Activated CD4-positive, alpha-beta T cell treated with anti-CD3 and anti-CD28 coated beads, Interleukin-10, Interleukin-2, amounts not matched to agents 100 ng/mL and 50 ng/mL, durations not matched to agents 16 hours and 8 hours (primary cell): ENCODE data around the gene ARL6IP6.

ENCODE experiments used
- DNase-seq: peaks from one replicate; pipeline ENCODE4 v3.0.0-alpha.2; 2020

Gene ARL6IP6

GRCh38 chr2:152718076-152718908, at the start of gene ARL6IP6:
Gene ARL6IP6 (plus strand): TSS chr2:152718620. CDS start chr2:152718625, 5 bp downstream.
- peak; percentile 95 for DNase-seq

GRCh38 chr2:152674334-152674733, 44.1 kb upstream of the ARL6IP6 start:
- no peak for DNase-seq

- DNase-seq, result no peak
These were observed 42.0 kb upstream of the ARL6IP6 start for GRCh38 chr2:152676461-152676860.

GRCh38 chr2:152678808-152679207, 39.6 kb upstream of the ARL6IP6 start:
- DNase-seq, result no peak

- DNase-seq, result no peak
These were observed 35.8 kb upstream of the ARL6IP6 start for GRCh38 chr2:152682663-152683062.

- no peak for DNase-seq
These were observed 35.0 kb upstream of the ARL6IP6 start for GRCh38 chr2:152683400-152683799.

- no peak for DNase-seq
These were observed 32.1 kb upstream of the ARL6IP6 start for GRCh38 chr2:152686321-152686720.

- peak; percentile 72 for DNase-seq
These were observed 25.4 kb upstream of the ARL6IP6 start for GRCh38 chr2:152693033-152693432.

GRCh38 chr2:152694161-152694661, 24.2 kb upstream of the ARL6IP6 start:
- peak; percentile 66 for DNase-seq

GRCh38 chr2:152695763-152696162, 22.7 kb upstream of the ARL6IP6 start:
- DNase-seq, result no peak

GRCh38 chr2:152696476-152696875, 21.9 kb upstream of the ARL6IP6 start:
- DNase-seq, result no peak

- DNase-seq, result no peak
These were observed 17.2 kb upstream of the ARL6IP6 start for GRCh38 chr2:152701198-152701597.

- no peak for DNase-seq
These were observed 11.9 kb upstream of the ARL6IP6 start for GRCh38 chr2:152706477-152707021.

- DNase-seq, result no peak
These were observed 9.7 kb upstream of the ARL6IP6 start for GRCh38 chr2:152708742-152709141.

- no peak for DNase-seq
These were observed 7.7 kb upstream of the ARL6IP6 start for GRCh38 chr2:152710713-152711112.

- DNase-seq, result no peak
These were observed 3.3 kb upstream of the ARL6IP6 start for GRCh38 chr2:152715112-152715511.

- peak; percentile 68 for DNase-seq
These were observed 2.5 kb upstream of the ARL6IP6 start for GRCh38 chr2:152715854-152716428.

- DNase-seq, result peak; percentile 43
These were observed 1.6 kb upstream of the ARL6IP6 start for GRCh38 chr2:152716805-152717227.

GRCh38 chr2:152717228-152718075, 968 bp upstream of the ARL6IP6 start, which contains the start of gene PRPF40A:
Gene PRPF40A (minus strand): TSS chr2:152717461. CDS start chr2:152717439, 22 bp downstream.
- DNase-seq, result peak; percentile 99

- peak; percentile 73 for DNase-seq
These were observed 657 bp downstream of the ARL6IP6 start for GRCh38 chr2:152718909-152719645.

GRCh38 chr2:152720794-152721193, 2.4 kb downstream of the ARL6IP6 start:
- no peak for DNase-seq

GRCh38 chr2:152722639-152723038, 4.2 kb downstream of the ARL6IP6 start:
- DNase-seq, result peak; percentile 19
